C4-2B (cell line): ENCODE data around the gene FAM25C.
"Not testable (repeated sequence)": the region's sequence is repeated elsewhere in the genome, so short reads cannot be mapped to it uniquely, and the experiment has no call there.

Experiments used
- ZFX ChIP-seq: fragments of 450-650 bp; IDR thresholded peaks from 2 replicates; pipeline ENCODE4 v1.6.1; 2017
- TF ChIP-seq, protein P1 (sequence below): fragments of 450-650 bp; conservative IDR thresholded peaks from 2 replicates; pipeline ENCODE4 v1.5.1; 2017; ENCODE audit warnings: mild to moderate bottlenecking

DNA sequence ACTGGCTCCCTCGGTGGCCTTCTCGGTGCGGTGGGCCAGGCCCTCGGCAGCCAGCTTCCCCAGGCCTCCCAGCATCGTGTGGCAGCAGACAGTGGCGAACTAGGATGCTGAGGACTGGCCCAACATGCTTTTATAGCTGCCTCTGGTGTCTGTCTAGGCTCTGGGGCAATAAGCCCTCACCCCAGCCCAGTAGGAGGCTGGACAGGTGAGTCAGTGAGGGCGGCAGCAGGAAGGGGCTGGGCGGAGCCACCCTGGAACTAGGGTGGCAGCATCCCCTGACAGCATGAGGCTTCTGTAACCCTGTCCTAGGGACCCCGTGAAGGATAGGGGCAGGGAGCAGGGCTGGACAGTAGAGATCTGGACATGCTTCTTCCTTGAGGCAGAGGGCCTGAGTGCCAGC is at the start of gene FAM25C:
- TF ChIP-seq, protein P1, sequence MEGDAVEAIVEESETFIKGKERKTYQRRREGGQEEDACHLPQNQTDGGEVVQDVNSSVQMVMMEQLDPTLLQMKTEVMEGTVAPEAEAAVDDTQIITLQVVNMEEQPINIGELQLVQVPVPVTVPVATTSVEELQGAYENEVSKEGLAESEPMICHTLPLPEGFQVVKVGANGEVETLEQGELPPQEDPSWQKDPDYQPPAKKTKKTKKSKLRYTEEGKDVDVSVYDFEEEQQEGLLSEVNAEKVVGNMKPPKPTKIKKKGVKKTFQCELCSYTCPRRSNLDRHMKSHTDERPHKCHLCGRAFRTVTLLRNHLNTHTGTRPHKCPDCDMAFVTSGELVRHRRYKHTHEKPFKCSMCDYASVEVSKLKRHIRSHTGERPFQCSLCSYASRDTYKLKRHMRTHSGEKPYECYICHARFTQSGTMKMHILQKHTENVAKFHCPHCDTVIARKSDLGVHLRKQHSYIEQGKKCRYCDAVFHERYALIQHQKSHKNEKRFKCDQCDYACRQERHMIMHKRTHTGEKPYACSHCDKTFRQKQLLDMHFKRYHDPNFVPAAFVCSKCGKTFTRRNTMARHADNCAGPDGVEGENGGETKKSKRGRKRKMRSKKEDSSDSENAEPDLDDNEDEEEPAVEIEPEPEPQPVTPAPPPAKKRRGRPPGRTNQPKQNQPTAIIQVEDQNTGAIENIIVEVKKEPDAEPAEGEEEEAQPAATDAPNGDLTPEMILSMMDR = not testable (repeated sequence)
- not testable (repeated sequence) for TF ChIP-seq ZFX
